GM18517 (cell line): ENCODE results near the gene ITK.

ENCODE experiments used
- ATAC-seq: cut with Tn5 transposase; IDR thresholded peaks from one replicate; pipeline ENCODE4 v1.9.1; 2021; ENCODE audit warnings: mild to moderate bottlenecking, moderate library complexity; ENCODE audit not compliant: unreplicated experiment

ITK gene

DNA sequence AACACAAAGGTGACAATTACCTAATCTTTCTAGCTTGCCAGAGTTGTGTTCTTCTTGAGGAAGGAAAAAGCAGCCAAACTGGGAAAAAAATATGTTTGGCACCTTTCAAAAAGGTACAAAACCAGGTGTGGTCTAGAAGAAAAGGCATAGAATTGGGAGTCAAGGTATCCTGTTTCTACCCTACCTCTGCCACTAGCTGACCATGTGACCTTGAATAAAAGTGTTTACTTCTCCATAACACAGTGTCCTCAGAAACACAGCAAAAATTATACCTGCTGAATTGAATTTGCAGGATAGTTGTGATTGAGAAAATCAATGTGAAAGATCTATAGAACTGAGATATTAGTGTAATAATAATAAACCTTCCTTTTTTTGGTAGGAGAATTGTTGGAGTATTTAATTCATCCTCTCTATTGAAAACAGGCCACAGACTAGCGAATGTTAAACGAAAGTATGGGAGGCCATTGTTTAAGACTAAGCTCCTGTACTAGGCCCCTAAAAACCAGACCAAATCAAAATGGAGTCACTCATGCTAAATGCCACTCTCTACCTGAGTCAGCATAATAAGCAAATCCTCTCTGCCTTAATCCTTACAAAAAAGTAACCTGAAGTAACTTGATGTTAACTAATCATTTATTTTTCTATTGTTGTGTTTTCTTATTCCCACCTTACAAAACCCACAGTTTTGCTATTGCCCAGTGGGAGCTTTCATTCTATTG is 97.8 kb downstream of the ITK start:
- ATAC-seq: no peak

DNA sequence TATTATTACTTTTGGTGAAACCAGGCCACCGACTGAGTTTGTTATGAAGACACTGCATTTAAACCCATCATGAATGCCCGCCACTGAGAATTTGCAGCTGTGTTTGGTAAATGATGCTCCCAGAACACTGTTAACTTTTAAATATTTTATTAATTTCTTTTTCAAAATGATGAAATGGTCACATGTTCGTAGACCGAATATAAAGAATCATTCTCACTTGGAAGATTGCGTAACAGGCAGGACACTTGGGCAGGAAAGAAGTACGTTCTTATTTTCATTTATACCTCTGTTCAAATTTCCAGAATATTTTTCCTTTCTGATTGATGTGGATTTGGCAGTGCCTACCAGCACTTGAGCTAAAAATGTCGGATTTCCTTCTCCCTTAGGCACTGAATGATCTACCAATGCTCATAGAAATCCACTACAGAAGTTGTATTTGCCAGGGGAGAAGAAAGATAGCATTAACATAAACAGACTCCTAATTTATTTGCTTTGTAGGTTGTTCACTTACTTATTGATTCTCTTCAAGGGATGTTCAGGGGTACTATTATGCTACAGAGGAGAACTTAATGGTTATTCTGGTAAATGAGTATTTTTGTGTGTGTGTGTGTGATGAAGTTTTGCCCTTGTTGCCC is 99.1 kb downstream of the ITK start:
- ATAC-seq: no peak

DNA sequence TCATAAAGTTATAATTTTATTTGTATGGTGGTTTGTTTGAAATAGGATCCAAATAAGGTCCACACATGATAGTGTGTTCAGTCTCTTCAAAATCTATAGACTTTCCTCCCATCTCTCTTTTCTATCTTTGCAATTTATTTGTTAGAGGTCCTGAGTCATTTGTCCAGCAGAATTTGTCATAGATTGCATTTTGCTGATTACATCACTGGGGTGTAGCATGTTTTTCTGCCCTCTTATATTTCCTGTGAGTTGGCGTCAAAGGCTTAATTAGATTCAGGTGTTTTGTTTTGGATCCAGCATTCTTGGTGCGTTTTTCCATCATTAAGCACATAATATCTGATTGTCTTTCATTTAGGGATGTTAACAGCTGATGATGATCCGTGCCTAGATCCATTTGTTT is 100.3 kb downstream of the ITK start:
- ATAC-seq: no peak

GRCh38 chr5:157282150-157282549 is 101.5 kb downstream of the ITK start:
- ATAC-seq: no peak

DNA sequence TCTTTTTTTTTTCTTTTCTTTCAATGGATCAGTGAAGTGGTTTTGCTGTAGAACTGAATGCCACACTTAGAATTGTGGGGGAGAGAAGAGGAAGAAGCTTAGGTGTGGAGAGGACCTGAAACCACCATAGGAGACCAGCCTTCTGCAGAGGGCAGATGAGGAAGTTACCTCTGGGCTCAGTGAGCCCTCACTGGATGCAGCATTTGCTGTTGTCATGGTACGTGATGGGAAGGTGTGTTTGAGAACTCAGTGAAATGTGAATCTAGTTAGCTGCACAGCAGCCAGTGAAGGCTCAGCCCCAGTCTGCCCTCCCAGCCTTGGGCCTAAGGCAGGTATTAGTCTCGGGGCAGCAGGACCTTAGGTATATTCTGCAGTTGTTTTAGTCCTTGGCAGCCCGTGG is 102.8 kb downstream of the ITK start:
- peak; percentile 98 for ATAC-seq

- ATAC-seq: no peak
Measured at GRCh38 chr5:157284458-157285212, 104.0 kb downstream of the ITK start.

DNA sequence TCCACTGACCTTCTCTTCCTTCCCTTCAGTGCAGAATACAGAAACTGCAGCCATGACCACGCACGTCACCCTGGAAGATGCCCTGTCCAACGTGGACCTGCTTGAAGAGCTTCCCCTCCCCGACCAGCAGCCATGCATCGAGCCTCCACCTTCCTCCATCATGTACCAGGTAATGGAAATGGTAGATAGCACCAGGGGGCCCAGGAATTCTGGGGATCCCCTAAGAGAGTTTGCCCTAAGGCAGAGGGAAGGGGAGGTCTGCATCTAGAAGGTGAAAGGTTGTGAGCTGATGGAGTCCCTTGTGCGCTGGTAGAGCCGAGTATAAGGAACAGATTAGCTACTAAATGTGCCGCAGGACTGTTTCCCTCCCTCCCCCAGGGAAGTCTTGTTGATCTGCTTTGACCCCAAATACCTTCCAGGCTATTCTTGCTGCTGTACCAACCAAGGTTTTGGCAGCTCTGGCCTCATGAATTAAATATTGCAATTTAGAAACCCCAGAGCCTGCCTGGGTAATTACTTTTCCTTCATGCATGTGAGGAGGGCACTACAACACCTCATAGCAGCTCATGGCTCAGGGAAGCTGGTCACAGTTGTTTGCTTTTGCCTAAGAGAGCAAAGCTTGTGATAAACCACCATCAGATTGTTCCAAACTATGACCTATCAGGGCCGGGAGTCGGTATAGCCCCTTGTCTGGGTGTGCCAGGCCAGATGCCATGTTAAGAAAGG is 104.8 kb downstream of the ITK start:
- ATAC-seq: no peak

- ATAC-seq: no peak
Measured at GRCh38 chr5:157286761-157287211, 106.1 kb downstream of the ITK start.

GRCh38 chr5:157288405-157289163 is 107.9 kb downstream of the ITK start:
- ATAC-seq: no peak

DNA sequence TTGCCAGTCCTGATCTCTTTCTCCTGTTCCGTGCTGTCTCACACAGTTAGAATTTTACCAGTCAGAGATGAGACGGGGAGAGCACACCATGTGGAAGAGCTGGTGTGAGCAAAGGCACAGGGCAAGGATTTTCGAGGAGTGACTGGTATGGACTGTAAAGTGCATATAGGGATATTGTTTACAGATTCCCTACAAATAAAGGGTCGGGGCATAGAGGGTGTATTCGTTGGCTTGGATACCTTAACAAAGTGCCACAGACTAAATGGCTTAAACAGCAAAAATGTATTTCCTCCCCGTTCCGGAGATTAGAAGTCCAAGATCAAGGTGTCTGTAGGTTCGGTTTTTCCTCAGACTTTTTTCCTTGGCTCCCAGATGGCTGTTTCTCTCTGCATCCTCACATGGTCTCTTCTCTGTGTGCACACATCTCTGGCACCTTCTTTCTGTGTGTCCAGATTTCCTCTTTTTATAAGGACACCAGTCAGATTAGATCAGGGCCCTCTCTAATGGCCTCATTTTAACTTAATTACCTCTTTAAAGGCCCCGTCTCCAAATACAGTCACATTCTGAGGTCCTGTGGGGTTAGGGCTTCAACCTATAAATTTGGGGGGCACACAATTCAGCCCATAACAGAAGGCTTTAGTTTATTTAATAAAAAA is 108.7 kb downstream of the ITK start:
- no peak for ATAC-seq

DNA sequence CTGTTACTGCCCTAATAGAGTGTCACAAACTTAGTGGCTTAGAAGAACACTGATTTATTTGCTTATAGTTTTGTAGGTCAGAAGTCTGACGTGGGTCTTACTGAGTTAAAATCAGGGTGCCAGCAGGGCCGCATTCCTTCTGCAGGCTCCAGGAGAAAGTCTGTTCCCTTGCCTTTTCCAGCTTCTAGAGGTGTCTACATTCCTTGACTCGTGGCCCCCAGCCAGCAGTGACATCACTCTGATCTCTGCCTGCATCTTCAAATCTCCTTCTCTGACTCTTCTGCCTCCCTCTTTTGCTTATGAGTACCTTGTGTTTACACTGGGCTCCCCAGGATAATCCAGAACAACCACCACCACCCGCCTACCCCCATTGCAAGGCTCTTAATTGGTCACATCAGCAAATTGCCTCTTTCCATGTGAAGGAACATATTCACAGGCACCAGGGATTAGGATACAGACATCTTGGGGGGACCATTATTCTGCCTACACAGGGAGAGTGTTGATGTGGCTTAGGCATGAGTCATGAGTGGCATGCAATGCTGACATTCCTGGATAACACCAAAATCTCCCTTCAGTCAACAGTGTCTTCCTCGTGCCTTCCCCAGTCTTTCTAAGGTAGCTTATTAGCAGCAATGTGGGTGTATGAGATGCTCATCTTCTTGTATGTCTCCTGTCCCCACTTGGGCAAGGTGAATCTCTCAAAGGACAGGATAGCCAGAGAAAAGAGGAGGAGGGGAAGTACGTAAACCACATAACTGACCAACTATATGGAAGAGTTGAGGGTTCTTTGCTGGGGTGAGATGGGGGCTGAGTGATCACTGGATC is 109.7 kb downstream of the ITK start:
- peak; percentile 8 for ATAC-seq

DNA sequence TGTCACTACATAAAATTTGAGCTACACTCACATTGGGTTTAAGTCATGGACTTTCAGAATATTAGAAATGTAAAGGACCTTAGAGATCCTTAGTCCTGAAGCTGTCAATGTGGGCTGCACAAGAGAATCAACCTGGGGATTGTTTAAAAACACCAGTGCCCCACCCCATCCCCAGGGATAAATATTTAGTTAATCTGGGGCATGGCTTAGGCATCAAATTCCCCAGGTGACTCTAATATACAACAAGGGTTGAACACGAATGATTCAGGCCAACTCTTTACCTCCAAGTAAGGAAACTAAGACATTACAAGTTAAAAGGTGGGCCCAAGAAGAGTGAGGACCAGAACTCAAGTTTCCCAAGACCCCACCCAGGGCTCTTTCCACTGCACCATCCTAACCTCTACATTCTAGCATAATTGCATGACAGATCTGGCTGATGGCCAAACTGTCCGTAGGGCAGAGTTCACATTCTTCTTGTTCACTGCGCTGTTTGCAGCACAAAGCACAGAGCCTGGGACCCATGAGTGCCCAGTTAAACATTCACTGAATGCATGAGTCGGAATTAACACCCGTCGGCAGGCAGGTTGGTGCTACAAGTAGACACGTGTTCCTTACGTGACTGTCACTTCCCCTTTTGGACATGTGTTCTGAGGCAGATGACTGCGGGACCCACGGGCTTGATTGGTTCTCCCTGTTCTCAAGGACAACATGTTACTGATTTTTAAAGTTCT is 110.5 kb downstream of the ITK start:
- ATAC-seq: peak; percentile 78

DNA sequence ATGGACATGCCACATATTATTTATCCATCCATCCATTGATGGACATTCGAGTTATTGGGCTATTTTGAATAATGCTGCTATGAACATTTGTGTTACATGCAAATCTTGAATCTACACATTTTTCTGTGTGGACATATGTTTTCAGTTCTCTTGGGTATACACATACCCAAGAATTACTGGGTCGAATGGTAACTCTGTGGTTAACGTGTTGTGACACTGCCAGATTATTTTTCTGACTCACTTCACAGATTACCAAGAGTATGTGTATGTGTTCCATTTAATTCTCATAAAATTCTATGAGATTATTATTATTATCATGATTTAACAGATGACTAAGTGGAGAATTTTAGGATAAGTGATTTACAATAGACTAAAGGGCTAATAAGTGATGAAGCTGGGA is 112.0 kb downstream of the ITK start:
- no peak for ATAC-seq

DNA sequence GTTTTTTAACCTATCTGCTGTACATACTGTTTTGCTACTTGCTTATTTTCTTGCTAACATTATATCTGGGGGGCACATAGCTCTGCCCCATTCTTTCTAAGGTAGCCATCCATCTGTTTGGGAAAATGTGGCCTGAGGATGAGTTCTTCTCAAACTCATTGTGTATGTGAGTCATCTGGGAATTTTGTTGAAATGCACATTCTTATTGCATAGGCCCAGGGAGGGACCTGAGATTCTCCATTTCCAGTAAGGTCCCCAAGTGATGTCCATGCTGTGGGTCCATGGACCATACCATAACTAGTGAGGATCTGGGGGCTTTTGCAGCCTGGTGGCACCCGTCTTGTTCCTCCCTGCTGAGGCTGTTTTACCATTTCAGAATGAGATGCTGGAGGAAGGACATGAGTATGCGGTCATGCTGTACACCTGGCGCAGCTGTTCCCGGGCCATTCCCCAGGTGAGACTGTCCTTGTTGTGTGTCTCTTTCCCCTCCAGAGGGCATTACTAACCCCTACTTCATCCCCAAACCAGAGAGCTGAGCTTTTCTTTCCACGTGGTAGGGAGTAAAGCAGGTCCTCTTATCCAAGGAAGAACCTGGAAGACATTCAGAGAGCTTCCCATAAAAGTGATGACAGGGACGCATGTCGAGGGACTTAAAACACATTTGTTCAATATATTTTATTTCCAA is 113.9 kb downstream of the ITK start:
- ATAC-seq: no peak

- ATAC-seq: no peak
Measured at GRCh38 chr5:157295247-157295646, 114.6 kb downstream of the ITK start.

DNA sequence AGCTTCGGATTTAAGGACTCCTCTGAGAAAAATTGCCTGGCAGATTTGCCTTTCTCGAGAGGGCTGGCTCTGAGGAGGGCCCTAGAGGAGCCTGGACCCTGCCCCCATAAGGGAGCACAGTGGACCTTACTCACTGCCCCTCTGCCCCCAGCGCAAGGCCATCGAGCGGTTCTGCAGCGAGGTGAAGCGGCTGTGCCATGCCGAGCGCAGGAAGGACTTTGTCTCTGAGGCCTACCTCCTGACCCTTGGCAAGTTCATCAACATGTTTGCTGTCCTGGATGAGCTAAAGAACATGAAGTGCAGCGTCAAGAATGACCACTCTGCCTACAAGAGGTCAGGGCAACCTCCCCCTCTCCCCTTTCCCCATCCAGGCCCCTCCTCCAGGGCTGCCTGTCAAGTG is 119.9 kb downstream of the ITK start:
- ATAC-seq: no peak

GRCh38 chr5:157301066-157301465 is 120.4 kb downstream of the ITK start:
- ATAC-seq: no peak

GRCh38 chr5:157303023-157303422 is 122.4 kb downstream of the ITK start:
- no peak for ATAC-seq
